K562 (cell line): Measurements from ENCODE around the gene GGT1. TPM values are rescaled to one million over a fixed set of nuclear protein-coding genes. Genes with fewer than 3 reads are reported as not detected.

Experiments
- ATAC-seq: fragments of 200-7000 bp; cut with Tn5 transposase; 3 replicates; pipeline ENCODE4 v1.9.1; 2020; ENCODE audit warnings: moderate library complexity
- BruUV-seq: library from RNA; stranded (reverse); fragments of 400-500 nt; replicated peaks from 2 replicates; lab custom pipeline; 2021; lab: Mats Ljungman, UMichigan
- CTCF ChIA-PET: fragments of 300-600 bp; formaldehyde crosslinking; extraction: SDS; loops from one replicate; lab custom pipeline; 2021; ENCODE audit warnings: low intra/inter-chr PET ratio; lab: Yijun Ruan, JAX
- POLR2A ChIA-PET: fragments of 300-600, 350-650 bp; sonication (Branson Sonifier 250); formaldehyde crosslinking; extraction: SDS; loops from one replicate; lab custom pipeline; 2021; ENCODE audit warnings: antibody characterized with exemption, inconsistent platforms; lab: Yijun Ruan, JAX
- DNase-seq, 4 experiments: peaks; one replicate each; pipeline versions ENCODE4 v3.0.0 to v3.0.0-alpha.2; 2011 to 2018; ENCODE audit warnings: low spot score in 3 of 4, mixed read lengths in 3 of 4; ENCODE audit errors: extremely low read depth in 1 of 4
- FAIRE-seq: peaks from 2 replicates; lab custom pipeline; 2011; peaks lifted over from hg19 to GRCh38; lab: Jason Lieb, UNC
- H2AFZ ChIP-seq: 2 replicates; pipeline ENCODE4 v1.6.0; 2011; ENCODE audit warnings: low read depth, low read length, control low read depth, inconsistent platforms
- H3K27ac ChIP-seq: fragments of 200-600 bp; 3 replicates; pipeline ENCODE4 v1.8.0; 2011; ENCODE audit warnings: low read depth, mild to moderate bottlenecking, control low read depth, inconsistent platforms, low read length, moderate library complexity, mixed read lengths; ENCODE audit errors: extremely low read depth
- H3K27me3 ChIP-seq, 2 experiments: fragments of 300-600 bp in 1 of 2; 2 replicates in 1 of 2; 3 replicates in 1 of 2; pipeline versions ENCODE4 v1.6.0 to v1.8.0; 2011; ENCODE audit warnings: inconsistent platforms in 2 of 2, low read length in 2 of 2, mild to moderate bottlenecking in 1 of 2, mixed read lengths in 1 of 2, moderate library complexity in 1 of 2; ENCODE audit not compliant: control insufficient read depth in 2 of 2, insufficient read depth in 2 of 2
- H3K36me3 ChIP-seq: fragments of 300-600 bp; 3 replicates; pipeline ENCODE4 v1.8.0; 2011; ENCODE audit warnings: mild to moderate bottlenecking, low read length, inconsistent platforms; ENCODE audit not compliant: control insufficient read depth, insufficient read depth
- H3K4me1 ChIP-seq, 2 experiments: fragments of 200-600 bp in 1 of 2; replicated peaks in 1 of 2; 2 replicates in 1 of 2; 3 replicates in 1 of 2; pipeline versions ENCODE4 v1.5.1 to v1.8.0; 2011; ENCODE audit warnings: inconsistent platforms in 2 of 2, low read length in 2 of 2, mild to moderate bottlenecking in 1 of 2, mixed read lengths in 1 of 2, moderate library complexity in 1 of 2; ENCODE audit not compliant: control insufficient read depth in 2 of 2, insufficient read depth in 2 of 2
- H3K4me2 ChIP-seq: 2 replicates; pipeline ENCODE4 v1.6.1; 2011; ENCODE audit warnings: low read length, control low read depth, inconsistent platforms, mixed read lengths; ENCODE audit not compliant: insufficient read depth
- H3K4me3 ChIP-seq: fragments of 200-600 bp; sonication (generic), shearing (Covaris generic); 2 replicates; pipeline ENCODE4 v1.5.1; 2016; ENCODE audit warnings: control low read depth, inconsistent platforms
- H3K79me2 ChIP-seq: fragments of 200-600 bp; 3 replicates; pipeline ENCODE4 v1.8.0; 2011; ENCODE audit warnings: low read length, inconsistent platforms; ENCODE audit not compliant: control insufficient read depth, insufficient read depth
- H3K9ac ChIP-seq, 2 experiments: 2 replicates each; pipeline versions ENCODE4 v1.6.0 to v1.6.1; 2011; ENCODE audit warnings: low read depth in 2 of 2, low read length in 2 of 2, control low read depth in 1 of 2, inconsistent platforms in 1 of 2, mild to moderate bottlenecking in 1 of 2, mixed read lengths in 1 of 2; ENCODE audit not compliant: insufficient read depth in 1 of 2
- H3K9me1 ChIP-seq: one replicate; pipeline ENCODE4 v1.6.0; 2011; ENCODE audit warnings: inconsistent platforms, mild to moderate bottlenecking, low read length, moderate library complexity; ENCODE audit not compliant: control insufficient read depth, insufficient read depth
- H3K9me3 ChIP-seq: replicated peaks from 2 replicates; pipeline ENCODE4 v1.5.1; 2011; ENCODE audit warnings: low read depth, low read length, inconsistent platforms; ENCODE audit not compliant: control insufficient read depth, insufficient read depth
- H4K20me1 ChIP-seq: replicated peaks from 2 replicates; pipeline ENCODE4 v1.6.1; 2011; ENCODE audit warnings: low read length, inconsistent platforms, mixed read lengths; ENCODE audit not compliant: control insufficient read depth, insufficient read depth
- LARP7 ChIP-seq: fragments of 450-650 bp; IDR thresholded peaks from 2 replicates; pipeline ENCODE4 v1.6.1; 2016
- POLR2A ChIP-seq: fragments of 450-650 bp; conservative IDR thresholded peaks from 2 replicates; pipeline ENCODE4 v1.6.1; 2016
- POLR2H ChIP-seq: IDR thresholded peaks from 2 replicates; pipeline ENCODE4 v1.6.1; 2016; ENCODE audit warnings: missing genetic modification characterization, low read depth, mild to moderate bottlenecking, control low read depth, missing compliant biosample characterization, moderate library complexity
- SUPT5H ChIP-seq: fragments of 450-650 bp; IDR thresholded peaks from 2 replicates; pipeline ENCODE4 v1.6.1; 2016
- U2AF2 ChIP-seq: fragments of 200-400 bp; formaldehyde crosslinking; optimal IDR thresholded peaks from 2 replicates; pipeline ENCODE3; 2017; ENCODE audit warnings: low read depth, mild to moderate bottlenecking, low read length
- VEZF1 ChIP-seq: fragments of 200-800 bp; sonication (Bioruptor generic); IDR thresholded peaks from 2 replicates; pipeline ENCODE4 v1.6.1; 2017; ENCODE audit warnings: missing genetic modification characterization, missing compliant biosample characterization
- ZNF79 ChIP-seq: fragments of 250-450 bp; sonication (Bioruptor Pico); IDR thresholded peaks from 2 replicates; pipeline ENCODE4 v1.4.0; 2020; ENCODE audit warnings: low read depth, mild to moderate bottlenecking, moderate library complexity
- WGBS: fragments of 100-300 bp; shearing (Covaris generic); methylation state at CpG from one replicate; pipeline ENCODE4 v1.1.6; 2016; ENCODE audit warnings: low coverage, mixed read lengths; ENCODE audit not compliant: insufficient coverage; ENCODE audit errors: missing lambda C conversion rate; 5-methylcytosine and 5-hydroxymethylcytosine counted together
- in situ Hi-C: fragments of 300-500 bp; cut with MboI; formaldehyde crosslinking; loops from 4 replicates; pipeline ENCODE4 v1.15.0; 2018; ENCODE audit warnings: inconsistent platforms, mixed read lengths
- intact Hi-C: fragments of 100-400 bp; cut with micrococcal nuclease; formaldehyde crosslinking; loops from 2 replicates; pipeline ENCODE4 v1.14.2; 2022
- polyA plus RNA-seq, 8 experiments: library from polyadenylated mRNA; depleted of rRNA in 4 of 8; stranded (reverse) in 5 of 8; unstranded in 3 of 8; fragments of >200 nt; fragmentation: Nextera tagmentation in 2 of 8; fragmentation: Illumina TruSeq in 1 of 8; extraction: Ambion mirVana in 2 of 8; extraction: Trizol in 1 of 8; gene quantifications; 2 replicates each; pipeline versions ENCODE4 v1.2.1 to v1.2.3, GENCODE V29; 2011 to 2014; ENCODE audit warnings: inconsistent platforms in 1 of 8, missing spikeins in 1 of 8
- total RNA-seq, 7 experiments: library from RNA; depleted of rRNA in 6 of 7; stranded (reverse); fragments of >200 nt in 6 of 7; fragmentation: Illumina TruSeq in 2 of 7; extraction: Trizol in 2 of 7; gene quantifications; 2 replicates each; pipeline versions ENCODE4 v1.2.1 to v1.2.3, GENCODE V29; 2011 to 2021; ENCODE audit warnings: low replicate concordance in 1 of 7

GGT1 gene
- total and polyA plus RNA-seq, 9 of the 15 experiments (the other 6 are each of a cell fraction or from before 2014, with no cell fraction given): 0.46 to 11.8 (median 6.9) TPM

GRCh38 chr22:24578355-24579257 lies 24.4 kb upstream of the GGT1 start:
- in situ Hi-C loops (no loop called here), intact Hi-C loops (no loop called here)
- Histone ChIP-seq H4K20me1 (no peaks in the 10 kb centered on the region), H3K9me3 (no peaks in the 10 kb centered on the region), H3K4me3 (no peak overlapping the region), H3K27ac (no peak overlapping the region), H2AFZ (no peak overlapping the region), H3K9me1 (no peaks in the 10 kb centered on the region)
- no peak for DNase-seq
- FAIRE-seq: no peak
- CTCF ChIA-PET: no interaction called here
- TF ChIP-seq SUPT5H (0 out of 2 replicates have a peak, but pooled peaks have one; percentile 17), U2AF2 (no peak), POLR2A (peak; percentile 30; the same call in 1 of the 2 replicates)
- TF ChIP-seq, all 486 proteins: peak for 2
- H3K27me3 ChIP-seq: no peaks in the 10 kb centered on the region
- no TSS peak for BruUV-seq
- peak; percentile 22; the same call in 2 of the 3 replicates for ATAC-seq
- no peak overlapping the region for H3K4me2 ChIP-seq
- H3K9ac ChIP-seq: no peak overlapping the region
- POLR2A ChIA-PET: interaction anchor here (0.6 to 1.6 kb wide), 3 partner anchors 13 to 38 kb away, joined by 3 to 4 read pairs (median 4); no protein-coding TSS in a partner anchor
- 48% methylated on average over 5 of the region's 8 CpGs for WGBS
- H3K4me1 ChIP-seq: peaks cover 0 to 4% of the 10 kb centered on the region in 2 experiments; a peak in 2 of 5 replicates
- peaks cover 12% of the 10 kb centered on the region; the same call in 2 of the 3 replicates for H3K36me3 ChIP-seq
- no peaks in the 10 kb centered on the region; the same call in 2 of the 3 replicates for H3K79me2 ChIP-seq

GRCh38 chr22:24579258-24579601 lies 23.8 kb upstream of the GGT1 start:
- Histone ChIP-seq H3K4me1 (peaks cover 0 to 5% of the 10 kb centered on the region in 2 experiments; a peak in 2 of 5 replicates), H3K9me3 (no peaks in the 10 kb centered on the region), H3K4me3 (no peak overlapping the region), H3K27ac (no peak overlapping the region), H3K4me2 (no peak overlapping the region), H3K9ac (no peak overlapping the region), H3K9me1 (no peaks in the 10 kb centered on the region), H3K27me3 (no peaks in the 10 kb centered on the region), H2AFZ (no peak overlapping the region), H4K20me1 (no peaks in the 10 kb centered on the region), H3K36me3 (peaks cover 6% of the 10 kb centered on the region; the same call in 2 of the 3 replicates), H3K79me2 (no peaks in the 10 kb centered on the region)
- 78% methylated on average over 1 of the region's 1 CpG for WGBS
- BruUV-seq: no TSS peak
- in situ Hi-C loops: no loop called here
- ATAC-seq (no peak), FAIRE-seq (no peak), DNase-seq (no peak)
- ChIA-PET POLR2A (interaction anchor here (1.6 kb wide), 1 partner anchor 27 kb away, joined by 4 read pairs; no protein-coding TSS in a partner anchor), CTCF (no interaction called here)
- intact Hi-C loops: no loop called here
- no peak for TF ChIP-seq LARP7
- TF ChIP-seq POLR2H (tag): no peak
- no peak for TF ChIP-seq ZNF79
- no peak for TF ChIP-seq VEZF1 (CRISPR knock-in tag)
